Ishikawa (cell line): ENCODE results near the gene CACNA2D4.

Source experiments
- CEBPB ChIP-seq: IDR thresholded peaks from 2 replicates; pipeline ENCODE4 v1.6.1; 2012
- CREB1 ChIP-seq: IDR thresholded peaks from 2 replicates; pipeline ENCODE4 v1.6.1; 2012; ENCODE audit warnings: low read depth
- EGR1 ChIP-seq: IDR thresholded peaks from 2 replicates; pipeline ENCODE4 v1.6.1; 2012
- EP300 ChIP-seq: IDR thresholded peaks from 2 replicates; pipeline ENCODE4 v1.6.1; 2012; ENCODE audit warnings: borderline replicate concordance
- FOXM1 ChIP-seq: IDR thresholded peaks from 2 replicates; pipeline ENCODE4 v1.6.1; 2012; ENCODE audit warnings: low read depth, borderline replicate concordance
- NFIC ChIP-seq: IDR thresholded peaks from 2 replicates; pipeline ENCODE4 v1.6.1; 2012
- RAD21 ChIP-seq: IDR thresholded peaks from 2 replicates; pipeline ENCODE4 v1.6.1; 2012; ENCODE audit warnings: low read depth
- TAF1 ChIP-seq: IDR thresholded peaks from 2 replicates; pipeline ENCODE4 v1.6.1; 2012; ENCODE audit warnings: low read depth, mild to moderate bottlenecking
- TCF12 ChIP-seq: IDR thresholded peaks from 2 replicates; pipeline ENCODE4 v1.6.1; 2012; ENCODE audit warnings: low read depth
- TEAD4 ChIP-seq: IDR thresholded peaks from 2 replicates; pipeline ENCODE4 v1.6.1; 2012
- YY1 ChIP-seq: IDR thresholded peaks from 2 replicates; pipeline ENCODE4 v1.6.1; 2012; ENCODE audit warnings: low read depth
- ZBTB7A ChIP-seq: IDR thresholded peaks from 2 replicates; pipeline ENCODE4 v1.6.1; 2012; ENCODE audit warnings: low read depth
- TF ChIP-seq, protein P1 (sequence below): IDR thresholded peaks from 2 replicates; pipeline ENCODE4 v1.6.1; 2012
- TF ChIP-seq, protein P2 (sequence below): IDR thresholded peaks from 2 replicates; pipeline ENCODE4 v1.6.1; 2012; ENCODE audit warnings: low read depth, mild to moderate bottlenecking
- TF ChIP-seq, protein P3 (sequence below): IDR thresholded peaks from 2 replicates; pipeline ENCODE4 v1.6.1; 2012

CACNA2D4 gene

DNA sequence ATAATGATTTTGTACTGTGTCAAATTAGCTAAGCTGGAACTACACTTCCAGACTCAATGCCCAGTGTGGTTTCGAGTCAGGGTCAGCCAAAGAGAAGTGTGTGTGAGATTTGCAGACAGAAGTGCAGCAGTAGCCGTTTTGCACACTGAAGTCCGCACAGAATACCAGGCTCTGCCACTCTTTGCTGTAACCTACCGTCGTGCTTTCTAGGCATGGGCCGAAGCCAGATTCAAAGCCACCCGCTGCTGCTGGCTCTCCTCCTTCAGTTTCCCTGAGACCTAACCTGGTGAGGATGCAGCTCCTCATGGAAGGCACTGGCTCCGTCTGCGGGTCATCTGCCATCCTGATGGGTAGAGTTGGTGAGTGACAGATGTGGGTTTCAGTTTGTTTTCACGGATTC, 49.3 kb downstream of the CACNA2D4 start:
- TF ChIP-seq CREB1: no peak
- TF ChIP-seq TEAD4: no peak
- TF ChIP-seq, protein P1, sequence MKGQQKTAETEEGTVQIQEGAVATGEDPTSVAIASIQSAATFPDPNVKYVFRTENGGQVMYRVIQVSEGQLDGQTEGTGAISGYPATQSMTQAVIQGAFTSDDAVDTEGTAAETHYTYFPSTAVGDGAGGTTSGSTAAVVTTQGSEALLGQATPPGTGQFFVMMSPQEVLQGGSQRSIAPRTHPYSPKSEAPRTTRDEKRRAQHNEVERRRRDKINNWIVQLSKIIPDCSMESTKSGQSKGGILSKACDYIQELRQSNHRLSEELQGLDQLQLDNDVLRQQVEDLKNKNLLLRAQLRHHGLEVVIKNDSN: no peak
- TF ChIP-seq YY1: no peak
- TF ChIP-seq FOXM1: no peak
- TF ChIP-seq, protein P2, sequence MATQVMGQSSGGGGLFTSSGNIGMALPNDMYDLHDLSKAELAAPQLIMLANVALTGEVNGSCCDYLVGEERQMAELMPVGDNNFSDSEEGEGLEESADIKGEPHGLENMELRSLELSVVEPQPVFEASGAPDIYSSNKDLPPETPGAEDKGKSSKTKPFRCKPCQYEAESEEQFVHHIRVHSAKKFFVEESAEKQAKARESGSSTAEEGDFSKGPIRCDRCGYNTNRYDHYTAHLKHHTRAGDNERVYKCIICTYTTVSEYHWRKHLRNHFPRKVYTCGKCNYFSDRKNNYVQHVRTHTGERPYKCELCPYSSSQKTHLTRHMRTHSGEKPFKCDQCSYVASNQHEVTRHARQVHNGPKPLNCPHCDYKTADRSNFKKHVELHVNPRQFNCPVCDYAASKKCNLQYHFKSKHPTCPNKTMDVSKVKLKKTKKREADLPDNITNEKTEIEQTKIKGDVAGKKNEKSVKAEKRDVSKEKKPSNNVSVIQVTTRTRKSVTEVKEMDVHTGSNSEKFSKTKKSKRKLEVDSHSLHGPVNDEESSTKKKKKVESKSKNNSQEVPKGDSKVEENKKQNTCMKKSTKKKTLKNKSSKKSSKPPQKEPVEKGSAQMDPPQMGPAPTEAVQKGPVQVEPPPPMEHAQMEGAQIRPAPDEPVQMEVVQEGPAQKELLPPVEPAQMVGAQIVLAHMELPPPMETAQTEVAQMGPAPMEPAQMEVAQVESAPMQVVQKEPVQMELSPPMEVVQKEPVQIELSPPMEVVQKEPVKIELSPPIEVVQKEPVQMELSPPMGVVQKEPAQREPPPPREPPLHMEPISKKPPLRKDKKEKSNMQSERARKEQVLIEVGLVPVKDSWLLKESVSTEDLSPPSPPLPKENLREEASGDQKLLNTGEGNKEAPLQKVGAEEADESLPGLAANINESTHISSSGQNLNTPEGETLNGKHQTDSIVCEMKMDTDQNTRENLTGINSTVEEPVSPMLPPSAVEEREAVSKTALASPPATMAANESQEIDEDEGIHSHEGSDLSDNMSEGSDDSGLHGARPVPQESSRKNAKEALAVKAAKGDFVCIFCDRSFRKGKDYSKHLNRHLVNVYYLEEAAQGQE: no peak
- no peak for TF ChIP-seq ZBTB7A
- no peak for TF ChIP-seq NFIC
- TF ChIP-seq CEBPB: no peak
- no peak for TF ChIP-seq TCF12
- no peak for TF ChIP-seq EP300
- TF ChIP-seq EGR1: no peak
- TF ChIP-seq, protein P3, sequence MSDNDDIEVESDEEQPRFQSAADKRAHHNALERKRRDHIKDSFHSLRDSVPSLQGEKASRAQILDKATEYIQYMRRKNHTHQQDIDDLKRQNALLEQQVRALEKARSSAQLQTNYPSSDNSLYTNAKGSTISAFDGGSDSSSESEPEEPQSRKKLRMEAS: no peak
- TF ChIP-seq TAF1: no peak
- no peak for TF ChIP-seq RAD21

DNA sequence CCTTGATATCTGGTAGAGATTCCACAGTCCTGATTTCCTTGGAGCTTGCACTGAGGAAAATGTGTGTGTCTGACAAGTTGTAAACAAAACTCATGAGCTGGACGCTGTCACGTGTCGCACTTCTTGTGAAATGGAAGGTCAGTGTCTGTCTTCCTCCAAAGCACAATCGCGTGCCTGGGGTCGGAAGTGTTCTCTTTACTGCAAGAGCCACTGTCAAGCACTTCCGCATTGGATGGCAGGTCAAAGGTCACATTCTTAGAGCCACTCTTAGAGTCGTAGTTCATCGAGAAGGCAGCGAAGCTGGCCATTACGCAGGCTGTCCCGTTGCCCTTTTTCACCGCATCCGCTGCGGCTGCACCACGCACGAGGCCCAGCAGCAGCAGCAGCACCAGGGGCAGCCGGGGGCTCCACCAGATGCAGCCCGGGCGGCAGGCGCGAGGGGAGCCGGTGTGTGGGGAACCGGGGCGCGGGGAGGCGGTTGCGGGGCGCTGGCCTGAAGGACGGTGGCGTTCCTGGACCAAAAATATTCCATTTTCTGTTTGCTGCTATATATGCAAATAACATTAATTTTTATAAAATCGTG, 53.1 kb downstream of the CACNA2D4 start:
- TF ChIP-seq YY1: no peak
- TF ChIP-seq EGR1: no peak
- TF ChIP-seq TEAD4: no peak

DNA sequence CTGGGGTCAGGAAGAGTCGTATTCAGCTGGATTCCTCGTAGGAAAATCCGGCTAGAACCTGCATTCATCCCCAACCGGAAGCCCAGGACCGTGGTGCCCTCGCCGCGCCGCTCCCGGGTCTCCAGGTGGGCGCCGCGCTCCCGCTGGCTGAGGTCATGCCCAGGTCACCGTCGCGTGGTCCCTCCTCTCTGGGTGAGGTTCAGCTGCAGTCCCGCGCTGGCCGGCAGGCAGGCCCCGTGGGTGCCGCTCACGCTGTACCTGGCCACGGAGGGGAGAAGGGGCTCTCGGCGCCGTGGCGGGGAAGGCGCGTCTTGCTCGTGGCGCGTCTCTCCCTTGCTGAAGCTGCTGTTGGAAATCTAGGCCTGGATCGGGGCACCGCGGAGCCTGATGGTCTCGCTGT, 53.6 kb downstream of the CACNA2D4 start:
- TF ChIP-seq, protein P3: no peak
- no peak for TF ChIP-seq EP300
- TF ChIP-seq, protein P2: no peak
- TF ChIP-seq TEAD4: no peak
- no peak for TF ChIP-seq EGR1
- TF ChIP-seq RAD21: no peak
- no peak for TF ChIP-seq TCF12
- TF ChIP-seq NFIC: no peak
- no peak for TF ChIP-seq CEBPB
- TF ChIP-seq CREB1: no peak
- no peak for TF ChIP-seq FOXM1
- TF ChIP-seq TAF1: no peak
- no peak for TF ChIP-seq YY1
- TF ChIP-seq, protein P1: no peak
- TF ChIP-seq ZBTB7A: no peak

DNA sequence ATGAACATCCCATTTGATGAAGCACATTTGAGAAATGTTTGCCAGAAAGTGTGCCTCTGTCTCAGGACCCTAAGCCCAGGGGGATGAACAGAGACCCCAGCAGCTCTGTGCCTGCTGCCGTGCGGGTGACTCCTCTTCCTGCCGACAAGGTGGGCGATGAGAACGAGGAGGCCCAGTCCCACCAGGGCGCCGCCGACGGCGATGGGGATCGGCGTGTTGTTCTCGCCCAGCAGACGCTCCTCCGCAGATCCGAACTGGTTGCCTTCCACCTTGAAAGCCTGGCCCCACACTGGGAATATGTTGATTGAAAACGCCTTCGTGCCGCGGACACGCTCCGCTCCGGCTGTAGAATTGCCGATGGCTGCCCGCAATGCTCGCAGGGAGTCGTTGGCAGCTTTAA, 54.0 kb downstream of the CACNA2D4 start:
- no peak for TF ChIP-seq EP300
- no peak for TF ChIP-seq TAF1
- TF ChIP-seq NFIC: no peak
- TF ChIP-seq, protein P2: no peak
- no peak for TF ChIP-seq TEAD4
- TF ChIP-seq RAD21: no peak

DNA sequence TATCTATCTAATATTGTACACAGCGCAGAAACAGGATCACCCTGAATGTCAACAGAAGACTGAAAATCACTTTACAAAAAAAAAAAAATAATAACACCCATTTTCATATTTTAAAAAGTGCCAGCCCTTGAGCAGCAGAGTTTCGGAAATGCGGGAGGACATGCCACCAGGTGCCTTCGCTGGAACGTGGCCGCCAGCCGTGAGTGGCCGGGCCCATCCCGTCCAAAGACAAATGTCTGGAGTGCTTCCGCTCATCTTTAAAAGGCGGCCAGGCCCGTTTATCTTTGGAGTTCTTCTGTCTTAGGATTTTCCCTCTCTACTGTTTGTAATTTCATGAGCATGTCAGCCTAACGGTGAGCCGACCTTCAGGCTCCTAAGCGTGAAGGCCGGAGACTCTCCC, 54.6 kb downstream of the CACNA2D4 start:
- TF ChIP-seq NFIC (no peak), TAF1 (no peak), CEBPB (no peak), RAD21 (no peak)
- TF ChIP-seq, protein P2: no peak
- TF ChIP-seq, protein P1: no peak
- TF ChIP-seq, protein P3: no peak
